NCI-H345 (cell line): ENCODE results near the gene OR4K13.

Experiments used
- DNase-seq: peaks from one replicate; lab custom pipeline; 2025; lab: John Stamatoyannopoulos, UW

The OR4K13 gene

GRCh38 chr14:20035938-20036337 is at the start of gene OR4K13:
TSS of gene OR4K13 (minus strand) at chr14:20036038. CDS start at chr14:20034758, 1,280 bp downstream.
- DNase-seq, result no peak

GRCh38 chr14:20059745-20060144 is 23.9 kb upstream of the OR4K13 start, which contains the start of gene OR4L1:
TSS of gene OR4L1 (plus strand) at chr14:20060045. CDS start at chr14:20060045, 0 bp downstream.
- no peak for DNase-seq

DNA sequence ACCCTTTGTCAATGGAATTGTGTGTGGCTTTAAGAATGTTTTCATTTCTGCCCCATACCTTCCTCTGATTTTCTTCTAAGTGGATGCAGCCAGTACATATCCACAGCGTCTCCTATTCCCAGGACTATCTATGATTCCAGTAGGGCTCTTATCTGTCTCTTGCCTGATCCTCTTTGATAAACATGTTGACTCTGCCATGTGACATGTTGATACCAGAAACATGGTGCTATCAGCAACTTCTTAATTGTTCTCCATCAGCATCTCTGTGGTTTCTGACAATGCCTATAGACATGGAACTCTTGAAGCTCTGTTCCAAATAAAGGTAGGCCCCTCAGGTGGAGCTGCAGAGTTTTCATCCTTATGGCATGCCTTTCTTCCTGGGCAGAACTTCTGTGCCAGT is 12.4 kb upstream of the OR4K13 start:
- no peak for DNase-seq

- no peak for DNase-seq
Observed at GRCh38 chr14:20044243-20044642, 8.4 kb upstream of the OR4K13 start.

DNA sequence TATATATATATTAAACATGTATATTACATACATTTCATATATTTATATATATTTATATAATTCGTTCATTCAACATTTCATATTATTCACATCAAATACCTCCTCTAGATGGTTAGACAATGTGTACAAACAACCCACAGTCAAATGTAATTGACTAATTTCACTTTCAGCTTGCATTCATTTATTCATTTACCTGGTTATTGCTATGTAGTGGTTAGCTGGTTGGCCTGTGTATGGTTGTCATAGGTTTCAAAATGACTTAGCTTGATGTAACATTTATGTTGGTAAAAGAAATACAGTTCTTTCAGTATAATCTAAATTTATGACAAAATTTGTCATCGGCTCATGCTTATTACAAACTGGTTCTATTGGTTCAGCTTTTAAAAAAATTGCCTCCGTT is 389 bp downstream of the OR4K13 start:
- no peak for DNase-seq

- no peak for DNase-seq
Observed at GRCh38 chr14:20031058-20031457, 4.8 kb downstream of the OR4K13 start.

- DNase-seq, result no peak
Observed at GRCh38 chr14:20019257-20019865, 16.5 kb downstream of the OR4K13 start, which contains the start of gene OR4K14. TSS of gene OR4K14 (minus strand) at chr14:20019307. CDS start at chr14:20015193, 4,114 bp downstream.

GRCh38 chr14:20008156-20008555 is 27.7 kb downstream of the OR4K13 start:
- DNase-seq, result no peak

- no peak for DNase-seq
Observed at GRCh38 chr14:20002319-20002718, 33.5 kb downstream of the OR4K13 start.

GRCh38 chr14:20001863-20002262 is 34.0 kb downstream of the OR4K13 start, which contains the start of gene OR4Q2:
TSS of gene OR4Q2 (plus strand) at chr14:20002163.
- DNase-seq, result no peak

DNA sequence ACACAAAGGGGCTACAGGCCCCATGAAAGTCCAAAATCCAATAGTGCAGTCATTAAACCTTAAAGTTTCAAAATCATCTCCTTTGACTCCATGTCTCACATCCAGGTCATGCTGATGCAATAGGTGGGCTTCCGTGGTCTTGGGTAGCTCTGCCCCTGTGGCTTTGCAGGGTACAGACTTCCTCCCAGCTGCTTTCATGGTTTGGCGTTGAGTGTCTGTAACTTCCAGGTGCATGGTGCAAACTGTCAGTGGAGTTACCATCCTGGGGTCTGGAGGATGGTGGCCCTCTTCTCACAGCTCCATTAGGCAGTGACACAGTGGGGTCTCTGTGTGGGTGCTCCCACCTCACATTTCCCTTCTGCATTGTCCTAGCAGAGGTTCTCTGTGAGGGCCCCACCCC is 42.4 kb downstream of the OR4K13 start:
- no peak for DNase-seq
